ENCODE results near the gene APOBEC3B. TPM values are rescaled to one million over a fixed set of nuclear protein-coding genes. Genes with fewer than 3 reads are reported as not detected.

The APOBEC3B gene
- total and polyA plus RNA-seq, 2 donors (not counting 3 experiments of a cell fraction or from before 2014, with no cell fraction given): 10.3 to 19.9 TPM

GRCh38 chr22:38935023-38935422, 47.1 kb upstream of the APOBEC3B start:
- ChIA-PET CTCF (interaction anchor here (1.1 to 1.4 kb wide), 2 partner anchors 16 to 68 kb away, joined by 3 read pairs; no protein-coding TSS in a partner anchor), POLR2A (no interaction called here)
- no peak overlapping the region for H3K4me3 ChIP-seq (replicated peaks in 1 of 3; ENCODE audit: insufficient read depth in 1 of 3, low read depth in 1 of 3, low read length in 3 of 3)
- no peak overlapping the region for H3K4me2 ChIP-seq (ENCODE audit: insufficient read depth, low read length)
- no TSS peak for BruUV-seq (replicated peaks)
- no peaks in the 10 kb centered on the region for H3K4me1 ChIP-seq (ENCODE audit: control insufficient read depth, extremely low read depth, insufficient read depth, low read length)
- H3K27me3 ChIP-seq (ENCODE audit: control insufficient read depth in 2 of 2, insufficient read depth in 2 of 2, low read length in 2 of 2): peaks cover 4% of the 10 kb centered on the region in 2 experiments
- DNase-seq (ENCODE audit: low read depth, low spot score) (no peak), FAIRE-seq (no peak)
- intact Hi-C loops (cut with micrococcal nuclease) (no loop called here), dilution Hi-C loops (cut with MboI; ENCODE audit: extremely low pct_ligation_motif_present, low sequenced_read_pairs) (no loop called here)
- H3K27ac ChIP-seq (ENCODE audit: insufficient read depth, low read depth, low read length): no peak overlapping the region
- no peaks in the 10 kb centered on the region for H3K36me3 ChIP-seq (ENCODE audit: control insufficient read depth in 2 of 2, extremely low read depth in 1 of 2, insufficient read depth in 2 of 2, low read length in 2 of 2)
- no peaks in the 10 kb centered on the region for H3K9me1 ChIP-seq (replicated peaks; ENCODE audit: control insufficient read depth, extremely low read depth, insufficient read depth, low read length)
- H3K79me2 ChIP-seq (ENCODE audit: control insufficient read depth, insufficient read depth, low read length): no peaks in the 10 kb centered on the region
- TF ChIP-seq POLR2AphosphoS5 (IDR thresholded peaks at IDR 0.05; ENCODE audit: insufficient read depth, low read depth, low read length) (no peak), MYC (IDR thresholded peaks at IDR 0.05; ENCODE audit: low read depth, low read length) (no peak), EZH2 (IDR thresholded peaks at IDR 0.05; ENCODE audit: borderline replicate concordance, low read depth, low read length, severe bottlenecking) (no peak), GATA2 (IDR thresholded peaks at IDR 0.05; ENCODE audit: insufficient read depth, insufficient read length, low read depth, low read length) (no peak), POLR2A (IDR thresholded peaks at IDR 0.05; ENCODE audit: low read depth, low read length) (no peak), FOS (IDR thresholded peaks at IDR 0.05; ENCODE audit: borderline replicate concordance, insufficient read depth, low read length) (no peak), JUN (IDR thresholded peaks at IDR 0.05; ENCODE audit: borderline replicate concordance, insufficient read depth, insufficient read length, low read depth) (no peak), CTCF (IDR thresholded peaks at IDR 0.05; ENCODE audit: extremely low read depth in 1 of 2, insufficient read depth in 1 of 2, low read depth in 1 of 2, low read length in 2 of 2) (no peak)
- TF ChIP-seq, protein P1, sequence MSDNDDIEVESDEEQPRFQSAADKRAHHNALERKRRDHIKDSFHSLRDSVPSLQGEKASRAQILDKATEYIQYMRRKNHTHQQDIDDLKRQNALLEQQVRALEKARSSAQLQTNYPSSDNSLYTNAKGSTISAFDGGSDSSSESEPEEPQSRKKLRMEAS (IDR thresholded peaks at IDR 0.05; ENCODE audit: insufficient read depth, insufficient read length): no peak
- no peaks in the 10 kb centered on the region for H4K20me1 ChIP-seq (replicated peaks; ENCODE audit: control insufficient read depth, extremely low read depth, insufficient read depth, low read length)
- H3K9ac ChIP-seq (replicated peaks; ENCODE audit: extremely low read depth, insufficient read depth, low read length): no peak overlapping the region
- H2AFZ ChIP-seq (ENCODE audit: low read depth, low read length): no peak overlapping the region
- H3K9me3 ChIP-seq (replicated peaks; ENCODE audit: control insufficient read depth, insufficient read depth, low read length): no peaks in the 10 kb centered on the region
